GM06990 (cell line): ENCODE data around the gene ANGEL2.

ENCODE experiments used
- DNase-seq: peaks from one replicate; pipeline ENCODE4 v3.0.0-alpha.2; 2011; ENCODE audit not compliant: insufficient read length; ENCODE audit errors: extremely low read depth
- H3K27me3 ChIP-seq: replicated peaks from 2 replicates; pipeline ENCODE4 v1.6.0; 2011; ENCODE audit warnings: low read length; ENCODE audit not compliant: control insufficient read depth, insufficient read depth
- H3K36me3 ChIP-seq: 2 replicates; pipeline ENCODE4 v1.5.1; 2011; ENCODE audit warnings: low read length; ENCODE audit not compliant: control insufficient read depth, insufficient read depth
- H3K4me3 ChIP-seq: replicated peaks from 2 replicates; pipeline ENCODE4 v1.5.1; 2011; ENCODE audit warnings: low read depth, mild to moderate bottlenecking, control low read depth, low read length
- CTCF ChIP-seq: IDR thresholded peaks from 2 replicates; pipeline ENCODE4 v1.5.1; 2011; ENCODE audit warnings: low read length, control low read depth, mild to moderate bottlenecking, inconsistent platforms; ENCODE audit not compliant: insufficient read depth, poor library complexity, severe bottlenecking

Gene ANGEL2

GRCh38 chr1:212975111-212975918, 40.4 kb downstream of the ANGEL2 start:
- H3K4me3 ChIP-seq = no peak overlapping the region
- H3K36me3 ChIP-seq = peaks cover 25% of the 10 kb centered on the region
- DNase-seq = no peak
- no peaks in the 10 kb centered on the region for H3K27me3 ChIP-seq
- TF ChIP-seq CTCF = no peak

GRCh38 chr1:212974711-212975110, 41.0 kb downstream of the ANGEL2 start:
- TF ChIP-seq CTCF = no peak
- Histone ChIP-seq H3K4me3 (no peak overlapping the region), H3K27me3 (no peaks in the 10 kb centered on the region), H3K36me3 (peaks cover 29% of the 10 kb centered on the region)
- DNase-seq = no peak

- Histone ChIP-seq H3K4me3 (no peak overlapping the region), H3K27me3 (no peaks in the 10 kb centered on the region), H3K36me3 (peaks cover 29% of the 10 kb centered on the region)
- DNase-seq = no peak
- no peak for TF ChIP-seq CTCF
These were observed 41.8 kb downstream of the ANGEL2 start for GRCh38 chr1:212973899-212974298.

- peaks cover 30% of the 10 kb centered on the region for H3K36me3 ChIP-seq
These were observed 42.2 kb downstream of the ANGEL2 start for GRCh38 chr1:212973426-212973825.

GRCh38 chr1:212971312-212971711, 44.4 kb downstream of the ANGEL2 start:
- H3K27me3 ChIP-seq = no peaks in the 10 kb centered on the region
- H3K4me3 ChIP-seq = no peak overlapping the region
- DNase-seq = no peak
- no peak for TF ChIP-seq CTCF
- H3K36me3 ChIP-seq = peaks cover 31% of the 10 kb centered on the region

More at GRCh38 chr1:212973426-212973825, 42.2 kb downstream of the ANGEL2 start:
- Histone ChIP-seq H3K27me3 (no peaks in the 10 kb centered on the region), H3K4me3 (no peak overlapping the region)
- TF ChIP-seq CTCF = no peak
- DNase-seq = no peak
